ENCODE measurements around the gene ETS1.

ETS1 gene

GRCh38 chr11:128587415-128587814, at the start of gene ETS1:
Gene ETS1 (minus strand): TSS chr11:128587558. CDS start chr11:128573130, 14,428 bp downstream.
- peak in 1 of 2 experiments; percentile 0 for DNase-seq

GRCh38 chr11:128634395-128634794, 47.0 kb upstream of the ETS1 start:
- no peak for DNase-seq

- DNase-seq = no peak
Observed at GRCh38 chr11:128633384-128633965, 46.1 kb upstream of the ETS1 start.

GRCh38 chr11:128632141-128632791, 44.9 kb upstream of the ETS1 start:
- DNase-seq = peak; percentile 50 to 61

- peak; percentile 87 to 93 for DNase-seq
Observed at GRCh38 chr11:128630367-128631230, 43.2 kb upstream of the ETS1 start.

- no peak for DNase-seq
Observed at GRCh38 chr11:128629516-128630106, 42.3 kb upstream of the ETS1 start.

- DNase-seq = no peak
Observed at GRCh38 chr11:128628686-128629085, 41.3 kb upstream of the ETS1 start.

- DNase-seq = no peak
Observed at GRCh38 chr11:128628325-128628673, 40.9 kb upstream of the ETS1 start.

- no peak for DNase-seq
Observed at GRCh38 chr11:128627666-128628324, 40.4 kb upstream of the ETS1 start.

GRCh38 chr11:128626913-128627665, 39.7 kb upstream of the ETS1 start:
- DNase-seq = no peak

- no peak for DNase-seq
Observed at GRCh38 chr11:128625746-128626145, 38.4 kb upstream of the ETS1 start.

- DNase-seq = no peak
Observed at GRCh38 chr11:128625326-128625725, 38.0 kb upstream of the ETS1 start.

- no peak for DNase-seq
Observed at GRCh38 chr11:128624269-128625175, 37.2 kb upstream of the ETS1 start.

GRCh38 chr11:128623091-128623490, 35.7 kb upstream of the ETS1 start:
- no peak for DNase-seq

- DNase-seq = no peak
Observed at GRCh38 chr11:128621601-128622501, 34.5 kb upstream of the ETS1 start.

- DNase-seq = no peak
Observed at GRCh38 chr11:128620309-128621100, 33.1 kb upstream of the ETS1 start.

- DNase-seq = no peak
Observed at GRCh38 chr11:128619540-128620308, 32.4 kb upstream of the ETS1 start.

GRCh38 chr11:128619007-128619406, 31.6 kb upstream of the ETS1 start:
- DNase-seq = no peak

All from NCI-H2081 (cell line).